Right lobe of liver (tissue), 4 donors: ENCODE measurements around the gene MLH1.

Experiments used
- POLR2A ChIP-seq: fragments of 450-650 bp; IDR thresholded peaks from one replicate; pipeline ENCODE4 v1.6.1; 2017; ENCODE audit warnings: antibody characterized with exemption, mild to moderate bottlenecking
- TF ChIP-seq, protein P1 (sequence below), 4 donors: fragments of 200-600 bp in 3 of 4; fragments of 450-650 bp in 1 of 4; IDR thresholded peaks; one replicate each; pipeline versions ENCODE4 v1.5.1 to v1.8.0; 2016 to 2022; ENCODE audit warnings: antibody characterized with exemption in 4 of 4, mild to moderate bottlenecking in 2 of 4
- donor health status: DM: no; HTN: no; CAD: no.
- donor health status: DM: no; HTN: no; CAD: no.
- donor health status: DM: no; HTN: yes; CAD: no.

DNA sequence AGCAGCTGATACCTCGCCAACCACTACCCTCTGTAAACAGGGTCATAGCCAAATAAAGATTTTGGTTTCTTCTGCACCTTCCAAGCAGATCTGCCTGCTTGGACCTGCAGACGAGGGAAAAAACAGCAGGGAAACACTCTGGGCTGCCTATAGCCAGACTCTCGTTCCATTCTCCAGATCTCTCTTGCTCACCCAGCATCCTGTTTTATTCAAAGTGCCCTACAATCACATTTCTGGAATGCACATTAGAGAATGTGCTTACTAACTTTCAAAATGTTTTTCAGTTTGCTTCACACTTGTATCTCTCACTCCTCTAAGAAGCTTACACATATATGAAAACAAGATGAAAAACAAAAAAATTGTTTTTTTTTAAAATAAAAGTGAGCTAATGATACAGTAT lies 71.4 kb downstream of the MLH1 start:
- no peak for TF ChIP-seq POLR2A
- TF ChIP-seq, protein P1, sequence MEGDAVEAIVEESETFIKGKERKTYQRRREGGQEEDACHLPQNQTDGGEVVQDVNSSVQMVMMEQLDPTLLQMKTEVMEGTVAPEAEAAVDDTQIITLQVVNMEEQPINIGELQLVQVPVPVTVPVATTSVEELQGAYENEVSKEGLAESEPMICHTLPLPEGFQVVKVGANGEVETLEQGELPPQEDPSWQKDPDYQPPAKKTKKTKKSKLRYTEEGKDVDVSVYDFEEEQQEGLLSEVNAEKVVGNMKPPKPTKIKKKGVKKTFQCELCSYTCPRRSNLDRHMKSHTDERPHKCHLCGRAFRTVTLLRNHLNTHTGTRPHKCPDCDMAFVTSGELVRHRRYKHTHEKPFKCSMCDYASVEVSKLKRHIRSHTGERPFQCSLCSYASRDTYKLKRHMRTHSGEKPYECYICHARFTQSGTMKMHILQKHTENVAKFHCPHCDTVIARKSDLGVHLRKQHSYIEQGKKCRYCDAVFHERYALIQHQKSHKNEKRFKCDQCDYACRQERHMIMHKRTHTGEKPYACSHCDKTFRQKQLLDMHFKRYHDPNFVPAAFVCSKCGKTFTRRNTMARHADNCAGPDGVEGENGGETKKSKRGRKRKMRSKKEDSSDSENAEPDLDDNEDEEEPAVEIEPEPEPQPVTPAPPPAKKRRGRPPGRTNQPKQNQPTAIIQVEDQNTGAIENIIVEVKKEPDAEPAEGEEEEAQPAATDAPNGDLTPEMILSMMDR (IDR thresholded peaks at IDR 0.05), result no peak
